ENCODE measurements around the gene CDH23. TPM values are rescaled to one million over a fixed set of nuclear protein-coding genes. Genes with fewer than 3 reads are reported as not detected.
A peak's percentile ranks its signal among the peaks of the same experiment; 100 is the strongest.

The CDH23 gene
- total RNA-seq, 1 donor from 2014 or later: 10.3 TPM

DNA sequence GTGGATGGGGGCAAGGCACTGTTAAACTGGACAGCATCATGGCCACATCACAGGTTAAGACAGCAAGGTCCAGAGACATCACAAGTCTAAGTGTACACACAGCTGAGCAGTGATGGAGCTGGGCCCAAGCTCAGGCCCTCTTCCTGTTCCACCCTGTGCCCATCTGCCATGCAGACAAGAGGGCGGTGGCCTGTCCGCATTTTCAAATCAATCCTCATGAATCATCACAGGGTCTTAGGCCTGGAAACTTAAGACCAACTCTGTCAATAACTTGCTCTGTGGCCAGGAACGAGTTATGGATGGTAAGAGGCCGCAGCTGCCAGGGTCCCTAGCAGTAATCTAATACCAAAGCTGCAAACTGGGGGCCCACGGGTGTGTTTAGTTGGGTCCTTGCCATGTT, 319.7 kb downstream of the CDH23 start:
- peak overlapping the region; percentile 95 for H3K27ac ChIP-seq
- H3K4me3 ChIP-seq: no peak overlapping the region
- H3K4me1 ChIP-seq: peaks cover 66% of the 10 kb centered on the region
- DNase-seq (ENCODE audit: extremely low spot score in 2 of 2): no peak
- intact Hi-C loops (cut with DNase I): no loop called here
- no peaks in the 10 kb centered on the region for H3K27me3 ChIP-seq
- TF ChIP-seq, protein P1, sequence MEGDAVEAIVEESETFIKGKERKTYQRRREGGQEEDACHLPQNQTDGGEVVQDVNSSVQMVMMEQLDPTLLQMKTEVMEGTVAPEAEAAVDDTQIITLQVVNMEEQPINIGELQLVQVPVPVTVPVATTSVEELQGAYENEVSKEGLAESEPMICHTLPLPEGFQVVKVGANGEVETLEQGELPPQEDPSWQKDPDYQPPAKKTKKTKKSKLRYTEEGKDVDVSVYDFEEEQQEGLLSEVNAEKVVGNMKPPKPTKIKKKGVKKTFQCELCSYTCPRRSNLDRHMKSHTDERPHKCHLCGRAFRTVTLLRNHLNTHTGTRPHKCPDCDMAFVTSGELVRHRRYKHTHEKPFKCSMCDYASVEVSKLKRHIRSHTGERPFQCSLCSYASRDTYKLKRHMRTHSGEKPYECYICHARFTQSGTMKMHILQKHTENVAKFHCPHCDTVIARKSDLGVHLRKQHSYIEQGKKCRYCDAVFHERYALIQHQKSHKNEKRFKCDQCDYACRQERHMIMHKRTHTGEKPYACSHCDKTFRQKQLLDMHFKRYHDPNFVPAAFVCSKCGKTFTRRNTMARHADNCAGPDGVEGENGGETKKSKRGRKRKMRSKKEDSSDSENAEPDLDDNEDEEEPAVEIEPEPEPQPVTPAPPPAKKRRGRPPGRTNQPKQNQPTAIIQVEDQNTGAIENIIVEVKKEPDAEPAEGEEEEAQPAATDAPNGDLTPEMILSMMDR (IDR thresholded peaks at IDR 0.05): no peak
- TF ChIP-seq POLR2AphosphoS5 (IDR thresholded peaks at IDR 0.05; ENCODE audit: insufficient read depth in 1 of 2, low read depth in 1 of 2): no peak
- no peak for TF ChIP-seq POLR2A (IDR thresholded peaks at IDR 0.05)
- H3K36me3 ChIP-seq: no peaks in the 10 kb centered on the region
- no peaks in the 10 kb centered on the region for H3K9me3 ChIP-seq

DNA sequence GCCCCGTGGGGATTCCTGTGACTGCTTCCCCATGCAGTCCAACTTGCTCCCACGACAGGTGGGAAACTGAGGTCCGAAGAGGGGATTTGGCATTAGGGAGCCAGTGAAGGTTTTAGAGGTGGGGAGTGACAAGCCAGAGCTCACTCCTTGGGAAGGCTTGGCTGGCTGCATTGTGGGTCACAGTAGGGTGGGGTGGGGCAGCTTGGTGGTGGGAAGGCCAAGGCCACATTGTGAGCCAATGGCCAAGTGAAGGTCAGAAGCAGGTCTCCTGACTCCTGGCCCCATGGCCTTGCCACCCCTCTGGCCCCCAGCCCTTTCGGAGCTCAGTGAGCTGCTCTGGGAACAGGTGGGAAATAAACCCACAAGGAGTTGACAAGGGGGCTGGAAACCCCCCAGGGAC, 320.3 kb downstream of the CDH23 start:
- Histone ChIP-seq H3K9me3 (no peaks in the 10 kb centered on the region), H3K4me3 (no peak overlapping the region), H3K27ac (no peak overlapping the region), H3K27me3 (no peaks in the 10 kb centered on the region), H3K36me3 (no peaks in the 10 kb centered on the region), H3K4me1 (peaks cover 66% of the 10 kb centered on the region)
- no peak for TF ChIP-seq POLR2A (IDR thresholded peaks at IDR 0.05)
- no peak for TF ChIP-seq POLR2AphosphoS5 (IDR thresholded peaks at IDR 0.05; ENCODE audit: insufficient read depth in 1 of 2, low read depth in 1 of 2)
- TF ChIP-seq, protein P1 (IDR thresholded peaks at IDR 0.05): no peak
- no peak for DNase-seq (ENCODE audit: extremely low spot score in 2 of 2)
- intact Hi-C loops (cut with DNase I): no loop called here

DNA sequence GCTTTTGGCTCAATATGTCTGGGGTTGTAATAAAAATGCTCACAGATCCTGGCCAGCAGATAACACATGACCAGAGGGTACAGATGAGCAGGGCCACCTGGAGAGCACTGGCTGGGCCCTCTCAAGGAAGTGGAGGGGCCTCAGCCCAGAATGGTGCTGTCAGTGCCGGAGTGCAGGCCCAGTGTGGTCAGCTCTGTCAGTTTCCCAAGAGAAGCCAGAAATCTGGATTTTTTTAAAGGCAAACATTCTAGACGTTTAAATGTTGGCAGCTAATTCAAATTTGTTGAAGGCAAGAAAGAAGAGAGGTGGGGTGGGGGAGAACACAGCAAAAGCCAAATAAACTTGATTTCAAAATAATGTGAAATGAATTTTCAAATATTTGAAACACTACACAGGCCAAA, 320.8 kb downstream of the CDH23 start:
- Histone ChIP-seq H3K4me1 (peaks cover 64% of the 10 kb centered on the region), H3K27ac (no peak overlapping the region), H3K4me3 (no peak overlapping the region), H3K27me3 (no peaks in the 10 kb centered on the region), H3K9me3 (no peaks in the 10 kb centered on the region), H3K36me3 (no peaks in the 10 kb centered on the region)
- TF ChIP-seq, protein P1 (IDR thresholded peaks at IDR 0.05): no peak
- peak in 1 of 2 donors; percentile 20 for TF ChIP-seq POLR2AphosphoS5 (IDR thresholded peaks at IDR 0.05; ENCODE audit: insufficient read depth in 1 of 2, low read depth in 1 of 2)
- no peak for DNase-seq (ENCODE audit: extremely low spot score in 2 of 2)
- intact Hi-C loops (cut with DNase I): no loop called here

DNA sequence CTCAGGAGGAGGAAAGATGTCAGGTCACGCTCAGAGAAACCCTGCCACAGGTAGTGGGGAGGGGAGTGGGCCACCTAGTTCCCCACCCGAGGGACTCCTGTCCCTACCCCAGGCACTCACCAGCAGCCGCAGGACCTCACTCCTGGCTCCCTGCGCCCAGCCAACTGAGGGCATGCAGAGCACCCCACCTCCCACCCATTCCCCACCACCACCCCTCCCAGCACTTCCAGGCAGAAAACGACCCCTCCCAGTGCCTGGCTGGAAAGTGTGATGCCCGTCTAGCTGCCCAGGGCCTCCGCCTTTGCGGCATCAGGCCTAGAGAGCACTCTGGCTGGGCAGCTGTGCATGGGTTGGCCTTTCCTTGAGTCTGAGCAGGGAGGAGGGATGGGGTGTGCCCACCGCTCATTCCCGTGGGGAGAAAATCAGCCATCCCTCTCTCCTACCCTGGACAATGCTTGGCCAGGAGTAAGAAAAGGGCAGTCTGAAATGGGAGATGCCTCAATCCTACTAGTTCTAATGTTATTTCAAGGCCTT, 321.5 kb downstream of the CDH23 start:
- intact Hi-C loops (cut with DNase I): no loop called here
- H3K27ac ChIP-seq: peak overlapping the region; percentile 6
- H3K36me3 ChIP-seq: no peaks in the 10 kb centered on the region
- TF ChIP-seq, protein P1 (IDR thresholded peaks at IDR 0.05): no peak
- no peak for TF ChIP-seq POLR2AphosphoS5 (IDR thresholded peaks at IDR 0.05; ENCODE audit: insufficient read depth in 1 of 2, low read depth in 1 of 2)
- TF ChIP-seq POLR2A (IDR thresholded peaks at IDR 0.05): no peak
- H3K4me3 ChIP-seq: no peak overlapping the region
- no peaks in the 10 kb centered on the region for H3K9me3 ChIP-seq
- peaks cover 57% of the 10 kb centered on the region for H3K4me1 ChIP-seq
- DNase-seq (ENCODE audit: extremely low spot score in 2 of 2): no peak
- H3K27me3 ChIP-seq: no peaks in the 10 kb centered on the region

DNA sequence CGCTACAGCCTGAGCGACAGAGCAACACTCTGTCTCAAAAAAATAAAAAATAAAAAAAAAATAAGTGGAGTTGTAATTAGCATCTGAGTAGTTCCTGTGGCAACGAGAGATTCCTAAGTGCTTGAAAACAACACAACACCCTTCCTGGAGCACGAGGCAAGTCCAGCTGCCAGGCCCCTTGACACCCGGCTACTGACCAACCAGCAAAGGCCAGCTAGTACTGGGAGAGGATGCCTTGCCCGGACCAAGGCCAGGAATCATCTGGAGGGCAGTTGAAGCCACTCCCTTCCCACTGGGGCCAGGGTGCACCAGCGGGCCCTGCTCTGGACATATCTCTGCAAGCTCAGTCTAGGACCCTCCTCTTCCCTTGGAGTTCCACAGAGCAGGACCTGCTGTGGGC, 322.3 kb downstream of the CDH23 start:
- H3K27me3 ChIP-seq: no peaks in the 10 kb centered on the region
- no peak overlapping the region for H3K4me3 ChIP-seq
- no peaks in the 10 kb centered on the region for H3K36me3 ChIP-seq
- no peak for DNase-seq (ENCODE audit: extremely low spot score in 2 of 2)
- intact Hi-C loops (cut with DNase I): no loop called here
- H3K4me1 ChIP-seq: peaks cover 49% of the 10 kb centered on the region
- no peaks in the 10 kb centered on the region for H3K9me3 ChIP-seq
- H3K27ac ChIP-seq: peak overlapping the region; percentile 7
- TF ChIP-seq, protein P1 (IDR thresholded peaks at IDR 0.05): no peak
- no peak for TF ChIP-seq POLR2AphosphoS5 (IDR thresholded peaks at IDR 0.05; ENCODE audit: insufficient read depth in 1 of 2, low read depth in 1 of 2)
- TF ChIP-seq POLR2A (IDR thresholded peaks at IDR 0.05): no peak

Data from vagina (tissue), 2 donors.